K562 (cell line): Measurements from ENCODE around the gene FUT8. TPM values are rescaled to one million over a fixed set of nuclear protein-coding genes. Genes with fewer than 3 reads are reported as not detected.

Experiments used
- ATAC-seq: fragments of 200-7000 bp; cut with Tn5 transposase; 3 replicates; pipeline ENCODE4 v1.9.1; 2020; ENCODE audit warnings: moderate library complexity
- BruUV-seq: library from RNA; stranded (reverse); fragments of 400-500 nt; replicated peaks from 2 replicates; lab custom pipeline; 2021; lab: Mats Ljungman, UMichigan
- CTCF ChIA-PET: fragments of 300-600 bp; formaldehyde crosslinking; extraction: SDS; loops from one replicate; lab custom pipeline; 2021; ENCODE audit warnings: low intra/inter-chr PET ratio; lab: Yijun Ruan, JAX
- POLR2A ChIA-PET: fragments of 300-600, 350-650 bp; sonication (Branson Sonifier 250); formaldehyde crosslinking; extraction: SDS; loops from one replicate; lab custom pipeline; 2021; ENCODE audit warnings: antibody characterized with exemption, inconsistent platforms; lab: Yijun Ruan, JAX
- DNase-seq, 4 experiments: peaks; one replicate each; pipeline versions ENCODE4 v3.0.0 to v3.0.0-alpha.2; 2011 to 2018; ENCODE audit warnings: low spot score in 3 of 4, mixed read lengths in 3 of 4; ENCODE audit errors: extremely low read depth in 1 of 4
- FAIRE-seq: peaks from 2 replicates; lab custom pipeline; 2011; peaks lifted over from hg19 to GRCh38; lab: Jason Lieb, UNC
- H2AFZ ChIP-seq: 2 replicates; pipeline ENCODE4 v1.6.0; 2011; ENCODE audit warnings: low read depth, low read length, control low read depth, inconsistent platforms
- H3K27ac ChIP-seq: fragments of 200-600 bp; 3 replicates; pipeline ENCODE4 v1.8.0; 2011; ENCODE audit warnings: low read depth, mild to moderate bottlenecking, control low read depth, inconsistent platforms, low read length, moderate library complexity, mixed read lengths; ENCODE audit errors: extremely low read depth
- H3K27me3 ChIP-seq, 2 experiments: fragments of 300-600 bp in 1 of 2; 2 replicates in 1 of 2; 3 replicates in 1 of 2; pipeline versions ENCODE4 v1.6.0 to v1.8.0; 2011; ENCODE audit warnings: inconsistent platforms in 2 of 2, low read length in 2 of 2, mild to moderate bottlenecking in 1 of 2, mixed read lengths in 1 of 2, moderate library complexity in 1 of 2; ENCODE audit not compliant: control insufficient read depth in 2 of 2, insufficient read depth in 2 of 2
- H3K36me3 ChIP-seq: fragments of 300-600 bp; 3 replicates; pipeline ENCODE4 v1.8.0; 2011; ENCODE audit warnings: mild to moderate bottlenecking, low read length, inconsistent platforms; ENCODE audit not compliant: control insufficient read depth, insufficient read depth
- H3K4me1 ChIP-seq, 2 experiments: fragments of 200-600 bp in 1 of 2; replicated peaks in 1 of 2; 2 replicates in 1 of 2; 3 replicates in 1 of 2; pipeline versions ENCODE4 v1.5.1 to v1.8.0; 2011; ENCODE audit warnings: inconsistent platforms in 2 of 2, low read length in 2 of 2, mild to moderate bottlenecking in 1 of 2, mixed read lengths in 1 of 2, moderate library complexity in 1 of 2; ENCODE audit not compliant: control insufficient read depth in 2 of 2, insufficient read depth in 2 of 2
- H3K4me2 ChIP-seq: 2 replicates; pipeline ENCODE4 v1.6.1; 2011; ENCODE audit warnings: low read length, control low read depth, inconsistent platforms, mixed read lengths; ENCODE audit not compliant: insufficient read depth
- H3K4me3 ChIP-seq: fragments of 200-600 bp; sonication (generic), shearing (Covaris generic); 2 replicates; pipeline ENCODE4 v1.5.1; 2016; ENCODE audit warnings: control low read depth, inconsistent platforms
- H3K79me2 ChIP-seq: fragments of 200-600 bp; 3 replicates; pipeline ENCODE4 v1.8.0; 2011; ENCODE audit warnings: low read length, inconsistent platforms; ENCODE audit not compliant: control insufficient read depth, insufficient read depth
- H3K9ac ChIP-seq, 2 experiments: 2 replicates each; pipeline versions ENCODE4 v1.6.0 to v1.6.1; 2011; ENCODE audit warnings: low read depth in 2 of 2, low read length in 2 of 2, control low read depth in 1 of 2, inconsistent platforms in 1 of 2, mild to moderate bottlenecking in 1 of 2, mixed read lengths in 1 of 2; ENCODE audit not compliant: insufficient read depth in 1 of 2
- H3K9me1 ChIP-seq: one replicate; pipeline ENCODE4 v1.6.0; 2011; ENCODE audit warnings: inconsistent platforms, mild to moderate bottlenecking, low read length, moderate library complexity; ENCODE audit not compliant: control insufficient read depth, insufficient read depth
- H3K9me3 ChIP-seq: replicated peaks from 2 replicates; pipeline ENCODE4 v1.5.1; 2011; ENCODE audit warnings: low read depth, low read length, inconsistent platforms; ENCODE audit not compliant: control insufficient read depth, insufficient read depth
- H4K20me1 ChIP-seq: replicated peaks from 2 replicates; pipeline ENCODE4 v1.6.1; 2011; ENCODE audit warnings: low read length, inconsistent platforms, mixed read lengths; ENCODE audit not compliant: control insufficient read depth, insufficient read depth
- ARID1B ChIP-seq: fragments of 450-650 bp; IDR thresholded peaks from 2 replicates; pipeline ENCODE4 v1.6.1; 2016; ENCODE audit warnings: antibody characterized with exemption, mild to moderate bottlenecking, inconsistent platforms
- GMEB1 ChIP-seq: fragments of 250-450 bp; sonication (Bioruptor Pico); IDR thresholded peaks from 2 replicates; pipeline ENCODE4 v1.4.0; 2020; ENCODE audit warnings: mild to moderate bottlenecking
- HNRNPL ChIP-seq: fragments of 200-400 bp; formaldehyde crosslinking; IDR thresholded peaks from 2 replicates; pipeline ENCODE4 v1.6.1; 2017; ENCODE audit warnings: low read depth, mild to moderate bottlenecking, low read length
- NR0B1 ChIP-seq: fragments of 450-650 bp; IDR thresholded peaks from one replicate; pipeline ENCODE4 v1.6.1; 2018; ENCODE audit warnings: mild to moderate bottlenecking, moderate library complexity; ENCODE audit not compliant: partially characterized antibody
- SRSF9 ChIP-seq: fragments of 200-400 bp; formaldehyde crosslinking; IDR thresholded peaks from 2 replicates; pipeline ENCODE4 v1.6.1; 2017; ENCODE audit warnings: low read depth, low read length, borderline replicate concordance
- TEAD4 ChIP-seq, 2 experiments: sonication (generic) in 1 of 2; formaldehyde crosslinking in 1 of 2; IDR thresholded peaks; 2 replicates each; pipeline versions ENCODE4 v1.6.1 to v1.8.0; 2012 to 2022; ENCODE audit warnings: borderline replicate concordance in 1 of 2, inconsistent platforms in 1 of 2, low read length in 1 of 2, mild to moderate bottlenecking in 1 of 2, missing genetic modification reagents in 1 of 2
- in situ Hi-C: fragments of 300-500 bp; cut with MboI; formaldehyde crosslinking; loops from 4 replicates; pipeline ENCODE4 v1.15.0; 2018; ENCODE audit warnings: inconsistent platforms, mixed read lengths
- intact Hi-C: fragments of 100-400 bp; cut with micrococcal nuclease; formaldehyde crosslinking; loops from 2 replicates; pipeline ENCODE4 v1.14.2; 2022
- polyA plus RNA-seq, 8 experiments: library from polyadenylated mRNA; depleted of rRNA in 4 of 8; stranded (reverse) in 5 of 8; unstranded in 3 of 8; fragments of >200 nt; fragmentation: Nextera tagmentation in 2 of 8; fragmentation: Illumina TruSeq in 1 of 8; extraction: Ambion mirVana in 2 of 8; extraction: Trizol in 1 of 8; gene quantifications; 2 replicates each; pipeline versions ENCODE4 v1.2.1 to v1.2.3, GENCODE V29; 2011 to 2014; ENCODE audit warnings: inconsistent platforms in 1 of 8, missing spikeins in 1 of 8
- total RNA-seq, 7 experiments: library from RNA; depleted of rRNA in 6 of 7; stranded (reverse); fragments of >200 nt in 6 of 7; fragmentation: Illumina TruSeq in 2 of 7; extraction: Trizol in 2 of 7; gene quantifications; 2 replicates each; pipeline versions ENCODE4 v1.2.1 to v1.2.3, GENCODE V29; 2011 to 2021; ENCODE audit warnings: low replicate concordance in 1 of 7

Gene FUT8
- total and polyA plus RNA-seq, 9 of the 15 experiments (the other 6 are each of a cell fraction or from before 2014, with no cell fraction given) = 4.1 to 15.2 (median 7.8) TPM

GRCh38 chr14:65517635-65518542 lies 105.4 kb downstream of the FUT8 start:
- FAIRE-seq (no peak), ATAC-seq (peak; percentile 38), DNase-seq (peak in 1 of 4 experiments; percentile 3)
- ChIA-PET POLR2A (interaction anchor here (1.4 kb wide), 1 partner anchor 23 kb away, joined by 3 read pairs; no protein-coding TSS in a partner anchor), CTCF (no interaction called here)
- H3K9me1 ChIP-seq = no peaks in the 10 kb centered on the region
- H3K9me3 ChIP-seq = no peaks in the 10 kb centered on the region
- no peak overlapping the region for H2AFZ ChIP-seq
- H4K20me1 ChIP-seq = no peaks in the 10 kb centered on the region
- H3K27me3 ChIP-seq = no peaks in the 10 kb centered on the region
- no peaks in the 10 kb centered on the region for H3K79me2 ChIP-seq
- no peaks in the 10 kb centered on the region for H3K36me3 ChIP-seq
- H3K4me2 ChIP-seq = no peak overlapping the region
- H3K4me3 ChIP-seq = no peak overlapping the region
- peak overlapping the region; percentile 46; the same call in 1 of the 3 replicates for H3K27ac ChIP-seq
- no peak overlapping the region for H3K9ac ChIP-seq
- in situ Hi-C loops = no loop called here
- intact Hi-C loops = no loop called here
- no peaks in the 10 kb centered on the region for H3K4me1 ChIP-seq
- no TSS peak for BruUV-seq
- no peak for TF ChIP-seq HNRNPL
- TF ChIP-seq SRSF9 = no peak
- 0 out of 2 replicates have a peak, but pooled peaks have one; percentile 8 for TF ChIP-seq ARID1B
- TF ChIP-seq NR0B1 = no peak
- TF ChIP-seq TEAD4 (IDR thresholded peaks at IDR 0.05; ENCODE audit: low read length) = peak; percentile 26; the same call in 1 of the 2 replicates
- no peak for TF ChIP-seq TEAD4 (CRISPR knock-in tag; IDR thresholded peaks at IDR 0.05; ENCODE audit: borderline replicate concordance)
- no peak for TF ChIP-seq GMEB1 (CRISPR knock-in tag)
